NCI-H2196 (cell line): ENCODE data around the gene ODAD4.
"Not testable (repeated sequence)": the region's sequence is repeated elsewhere in the genome, so short reads cannot be mapped to it uniquely, and the experiment has no call there.

Experiments used
- DNase-seq: peaks from one replicate; lab custom pipeline; 2025; ENCODE audit not compliant: unreplicated experiment; lab: John Stamatoyannopoulos, UW

Gene ODAD4

GRCh38 chr17:41912925-41913324, 17.5 kb upstream of the ODAD4 start:
- DNase-seq = no peak

- DNase-seq = no peak
These were observed 16.6 kb upstream of the ODAD4 start for GRCh38 chr17:41913798-41914197.

- no peak for DNase-seq
These were observed 16.1 kb upstream of the ODAD4 start for GRCh38 chr17:41914358-41914766.

GRCh38 chr17:41915020-41915419, 15.4 kb upstream of the ODAD4 start:
- no peak for DNase-seq

- DNase-seq = no peak
These were observed 14.9 kb upstream of the ODAD4 start for GRCh38 chr17:41915566-41915965.

GRCh38 chr17:41917192-41917591, 13.2 kb upstream of the ODAD4 start:
- DNase-seq = no peak

- DNase-seq = peak; percentile 5
These were observed 12.6 kb upstream of the ODAD4 start for GRCh38 chr17:41917679-41918313.

GRCh38 chr17:41918314-41919164, 11.9 kb upstream of the ODAD4 start, which contains the start of gene ACLY:
ACLY (minus strand) TSS chr17:41918951; CDS start chr17:41913873, 5,078 bp downstream.
- peak; percentile 88 for DNase-seq

GRCh38 chr17:41919165-41919817, 11.1 kb upstream of the ODAD4 start:
- peak; percentile 25 for DNase-seq

- DNase-seq = peak; percentile 5
These were observed 10.4 kb upstream of the ODAD4 start for GRCh38 chr17:41919840-41920579.

GRCh38 chr17:41920580-41920955, 9.8 kb upstream of the ODAD4 start:
- DNase-seq = no peak

- DNase-seq = no peak
These were observed 4.3 kb upstream of the ODAD4 start for GRCh38 chr17:41925991-41926590.

- DNase-seq = no peak
These were observed 1.6 kb upstream of the ODAD4 start for GRCh38 chr17:41928693-41929251.

GRCh38 chr17:41930833-41931156, 378 bp downstream of the ODAD4 start:
- DNase-seq = not testable (repeated sequence)

GRCh38 chr17:41931715-41932114, 1.3 kb downstream of the ODAD4 start:
- not testable (repeated sequence) for DNase-seq

- no peak for DNase-seq
These were observed 2.5 kb downstream of the ODAD4 start for GRCh38 chr17:41932816-41933389.

- no peak for DNase-seq
These were observed 5.2 kb downstream of the ODAD4 start for GRCh38 chr17:41935641-41936040.

- no peak for DNase-seq
These were observed 7.8 kb downstream of the ODAD4 start for GRCh38 chr17:41937970-41938954.
